OCI-M2 (cell line): ENCODE results near the gene APBB1IP.
"Not testable (repeated sequence)": the region's sequence is repeated elsewhere in the genome, so short reads cannot be mapped to it uniquely, and the experiment has no call there.

Experiments used
- DNase-seq: peaks from one replicate; lab custom pipeline; 2025; ENCODE audit not compliant: unreplicated experiment; lab: John Stamatoyannopoulos, UW

APBB1IP gene

GRCh38 chr10:26441491-26442214 lies 3.5 kb downstream of the APBB1IP start:
- no peak for DNase-seq

GRCh38 chr10:26445411-26446031 lies 7.4 kb downstream of the APBB1IP start:
- DNase-seq: no peak

- DNase-seq: no peak
These were observed 8.1 kb downstream of the APBB1IP start for GRCh38 chr10:26446258-26446657.

GRCh38 chr10:26448292-26448691 lies 10.2 kb downstream of the APBB1IP start:
- DNase-seq: no peak

GRCh38 chr10:26448706-26449435 lies 10.7 kb downstream of the APBB1IP start:
- DNase-seq: no peak

- DNase-seq: no peak
These were observed 11.6 kb downstream of the APBB1IP start for GRCh38 chr10:26449726-26450125.

- no peak for DNase-seq
These were observed 13.8 kb downstream of the APBB1IP start for GRCh38 chr10:26451903-26452302.

GRCh38 chr10:26453850-26454249 lies 15.7 kb downstream of the APBB1IP start:
- no peak for DNase-seq

- DNase-seq: no peak
These were observed 16.8 kb downstream of the APBB1IP start for GRCh38 chr10:26454891-26455290.

GRCh38 chr10:26455567-26456315 lies 17.6 kb downstream of the APBB1IP start:
- no peak for DNase-seq

GRCh38 chr10:26457088-26457487 lies 18.9 kb downstream of the APBB1IP start:
- DNase-seq: no peak

GRCh38 chr10:26460736-26461135 lies 22.6 kb downstream of the APBB1IP start:
- no peak for DNase-seq

GRCh38 chr10:26463986-26464385 lies 25.8 kb downstream of the APBB1IP start:
- no peak for DNase-seq

- no peak for DNase-seq
These were observed 26.6 kb downstream of the APBB1IP start for GRCh38 chr10:26464632-26465280.

GRCh38 chr10:26466531-26466930 lies 28.4 kb downstream of the APBB1IP start:
- DNase-seq: not testable (repeated sequence)

- no peak for DNase-seq
These were observed 29.5 kb downstream of the APBB1IP start for GRCh38 chr10:26467639-26468038.

GRCh38 chr10:26468291-26468690 lies 30.1 kb downstream of the APBB1IP start:
- no peak for DNase-seq

- DNase-seq: no peak
These were observed 30.6 kb downstream of the APBB1IP start for GRCh38 chr10:26468700-26469099.

- no peak for DNase-seq
These were observed 34.3 kb downstream of the APBB1IP start for GRCh38 chr10:26472492-26472778.

- no peak for DNase-seq
These were observed 35.9 kb downstream of the APBB1IP start for GRCh38 chr10:26474026-26474425.

GRCh38 chr10:26474845-26475244 lies 36.7 kb downstream of the APBB1IP start:
- DNase-seq: not testable (repeated sequence)
